ENCODE results near the gene C1R. TPM values are rescaled to one million over a fixed set of nuclear protein-coding genes. Genes with fewer than 3 reads are reported as not detected.

Gene C1R
- total RNA-seq, 1 experiment from 2014 or later, result 11.5 TPM

DNA sequence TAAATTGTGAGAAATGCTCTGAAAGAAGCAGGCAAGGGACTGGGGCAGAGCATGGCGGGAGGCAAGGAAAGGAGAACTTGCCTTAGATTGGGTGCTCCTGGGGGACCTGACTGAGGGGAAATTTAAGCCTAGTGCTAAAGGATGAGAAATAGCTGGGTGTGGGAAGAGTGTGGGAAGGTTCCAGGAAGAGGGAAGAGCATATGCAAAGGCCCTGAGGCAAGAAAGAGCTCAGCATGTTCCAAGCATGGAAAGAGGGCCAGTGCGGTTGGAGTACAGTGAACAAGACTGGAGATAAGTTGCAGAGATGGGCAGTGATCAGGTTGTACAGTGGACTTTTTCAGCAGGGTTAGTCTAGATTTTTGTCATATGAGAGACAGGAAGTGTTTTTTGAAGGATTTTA lies 47.0 kb upstream of the C1R start:
- H2BK15ac ChIP-seq (ENCODE audit: low read depth, low read length), result no peak overlapping the region
- no peaks in the 10 kb centered on the region for H3K27me3 ChIP-seq (ENCODE audit: insufficient read depth, low read length)
- no peaks in the 10 kb centered on the region for H3K79me1 ChIP-seq (ENCODE audit: insufficient read depth, low read depth, low read length, poor library complexity, severe bottlenecking)
- Mint-ChIP-seq H3K36me3 (ENCODE audit: insufficient read depth in 1 of 3, low read depth in 3 of 3) (peaks cover 16 to 61% (median 31%) of the 10 kb centered on the region in 3 experiments; a peak in 6 of 7 replicates), H3K27ac (no peak overlapping the region), H3K27me3 (ENCODE audit: low read depth) (no peaks in the 10 kb centered on the region), H3K4me1 (no peaks in the 10 kb centered on the region), H3K4me3 (no peak overlapping the region), H3K9me3 (no peaks in the 10 kb centered on the region)
- TF ChIP-seq, protein P1, sequence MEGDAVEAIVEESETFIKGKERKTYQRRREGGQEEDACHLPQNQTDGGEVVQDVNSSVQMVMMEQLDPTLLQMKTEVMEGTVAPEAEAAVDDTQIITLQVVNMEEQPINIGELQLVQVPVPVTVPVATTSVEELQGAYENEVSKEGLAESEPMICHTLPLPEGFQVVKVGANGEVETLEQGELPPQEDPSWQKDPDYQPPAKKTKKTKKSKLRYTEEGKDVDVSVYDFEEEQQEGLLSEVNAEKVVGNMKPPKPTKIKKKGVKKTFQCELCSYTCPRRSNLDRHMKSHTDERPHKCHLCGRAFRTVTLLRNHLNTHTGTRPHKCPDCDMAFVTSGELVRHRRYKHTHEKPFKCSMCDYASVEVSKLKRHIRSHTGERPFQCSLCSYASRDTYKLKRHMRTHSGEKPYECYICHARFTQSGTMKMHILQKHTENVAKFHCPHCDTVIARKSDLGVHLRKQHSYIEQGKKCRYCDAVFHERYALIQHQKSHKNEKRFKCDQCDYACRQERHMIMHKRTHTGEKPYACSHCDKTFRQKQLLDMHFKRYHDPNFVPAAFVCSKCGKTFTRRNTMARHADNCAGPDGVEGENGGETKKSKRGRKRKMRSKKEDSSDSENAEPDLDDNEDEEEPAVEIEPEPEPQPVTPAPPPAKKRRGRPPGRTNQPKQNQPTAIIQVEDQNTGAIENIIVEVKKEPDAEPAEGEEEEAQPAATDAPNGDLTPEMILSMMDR (conservative IDR thresholded peaks at IDR 0.05), result no peak
- H3K4me1 ChIP-seq (ENCODE audit: insufficient read depth, low read length), result no peaks in the 10 kb centered on the region
- H3K9ac ChIP-seq (ENCODE audit: extremely low read depth, insufficient read length, low read length), result no peak overlapping the region
- no peak overlapping the region for H3T11ph ChIP-seq (ENCODE audit: low read length)
- H2BK5ac ChIP-seq (ENCODE audit: insufficient read length, low read length), result no peak overlapping the region
- H3K9me3 ChIP-seq (ENCODE audit: control insufficient read depth, low read depth, low read length), result no peaks in the 10 kb centered on the region
- no peak overlapping the region for H2AK5ac ChIP-seq (ENCODE audit: insufficient read length, low read length)
- H3K14ac ChIP-seq (ENCODE audit: insufficient read depth, low read length), result no peak overlapping the region
- H3K27ac ChIP-seq (ENCODE audit: insufficient read length, low read depth, low read length), result no peak overlapping the region
- no peak overlapping the region for H3K18ac ChIP-seq (ENCODE audit: insufficient read length, low read depth, low read length)
- H2BK20ac ChIP-seq (ENCODE audit: low read depth, low read length, poor library complexity, severe bottlenecking), result no peak overlapping the region
- no peak overlapping the region for H2BK12ac ChIP-seq (ENCODE audit: insufficient read length, low read depth, low read length)
- H3K56ac ChIP-seq (ENCODE audit: insufficient read length, low read depth, low read length), result no peak overlapping the region
- no peak overlapping the region for H2BK120ac ChIP-seq (ENCODE audit: low read depth, low read length, poor library complexity, severe bottlenecking)
- H4K91ac ChIP-seq (ENCODE audit: insufficient read length, low read depth, low read length), result no peak overlapping the region
- no peaks in the 10 kb centered on the region for H4K20me1 ChIP-seq (ENCODE audit: control insufficient read depth, insufficient read depth, insufficient read length)
- H3K4ac ChIP-seq (ENCODE audit: low read depth, low read length), result no peak overlapping the region
- no peak overlapping the region for H4K5ac ChIP-seq (ENCODE audit: insufficient read length, low read depth, low read length)
- H4K8ac ChIP-seq (replicated peaks; ENCODE audit: insufficient read length, low read depth, low read length), result no peak overlapping the region
- no peak overlapping the region for H3K23ac ChIP-seq (ENCODE audit: insufficient read length, low read depth, low read length)
- H3K23me2 ChIP-seq (ENCODE audit: insufficient read length, low read depth, low read length, poor library complexity, severe bottlenecking), result no peaks in the 10 kb centered on the region
- H3K4me2 ChIP-seq (ENCODE audit: insufficient read depth, insufficient read length, low read length), result no peak overlapping the region
- no peaks in the 10 kb centered on the region for H3K79me2 ChIP-seq (ENCODE audit: insufficient read depth, low read length)
- no CpG with 5 or more reads among the region's 2 CpGs for WGBS (ENCODE audit: extremely low coverage, insufficient read length, low lambda C conversion rate)
- DNase-seq, result no peak
- no peak overlapping the region for H2AFZ ChIP-seq (ENCODE audit: low read length)

All from H9 (cell line).